Measurements from ENCODE around the gene CTNNBL1. TPM values are rescaled to one million over a fixed set of nuclear protein-coding genes. Genes with fewer than 3 reads are reported as not detected.
"Not testable (repeated sequence)": the region's sequence is repeated elsewhere in the genome, so short reads cannot be mapped to it uniquely, and the experiment has no call there.

The CTNNBL1 gene
- total and polyA plus RNA-seq, 2 experiments from 2014 or later = 25.3 to 53.7 TPM

DNA sequence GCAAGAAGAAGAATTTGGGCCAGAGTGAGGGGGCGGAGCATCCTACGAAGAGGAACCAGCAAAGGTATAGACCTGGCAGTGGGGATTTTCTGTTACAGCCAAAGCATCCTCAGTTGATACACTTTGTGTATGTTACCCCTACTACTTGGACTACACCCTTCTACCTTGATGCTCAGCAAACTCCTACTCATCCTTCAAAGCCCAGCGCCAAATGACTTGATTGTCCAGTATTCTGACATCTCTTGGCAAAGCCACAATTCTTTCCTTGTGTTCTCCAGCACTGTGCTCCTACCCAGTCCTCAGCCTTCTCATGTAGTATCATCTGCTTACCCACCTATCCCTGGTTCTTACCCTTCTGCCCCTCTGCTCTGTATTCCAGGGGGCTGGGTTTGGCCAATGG is 21.7 kb upstream of the CTNNBL1 start:
- H3K9me2 ChIP-seq (ENCODE audit: insufficient read depth) = no peaks in the 10 kb centered on the region
- no peak for DNase-seq
- H3K27ac ChIP-seq = no peak overlapping the region
- no peak overlapping the region for H2AFZ ChIP-seq
- H3K4me1 ChIP-seq (ENCODE audit: insufficient read depth) = 0 out of 2 replicates have a peak, but pooled peaks cover 5% of the 10 kb centered on the region
- no peaks in the 10 kb centered on the region for H3K79me2 ChIP-seq (ENCODE audit: insufficient read depth)
- no peak for TF ChIP-seq EZH2phosphoT487 (IDR thresholded peaks at IDR 0.05; ENCODE audit: insufficient read depth, low read depth)
- TF ChIP-seq EZH2 (IDR thresholded peaks at IDR 0.05; ENCODE audit: insufficient read depth, poor library complexity, severe bottlenecking) = no peak
- no peak overlapping the region for H3K4me3 ChIP-seq
- WGBS, 2 experiments (ENCODE audit: low coverage in 1 of 2, low lambda C conversion rate in 2 of 2, missing lambda C conversion rate in 2 of 2) = 93 to 97% methylated on average over 3 of the region's 3 CpGs
- no peak overlapping the region for H3K9ac ChIP-seq
- H3F3A ChIP-seq (ENCODE audit: insufficient read depth) = no peaks in the 10 kb centered on the region
- no peak overlapping the region for H3K4me2 ChIP-seq (ENCODE audit: unreplicated experiment)
- H3K9me3 ChIP-seq (ENCODE audit: low read depth) = no peaks in the 10 kb centered on the region
- in situ Hi-C loops (cut with MboI) = no loop called here
- H3K36me3 ChIP-seq (ENCODE audit: low read depth) = no peaks in the 10 kb centered on the region
- peaks cover 44% of the 10 kb centered on the region for H3K27me3 ChIP-seq (replicated peaks; ENCODE audit: insufficient read depth)
- H4K20me1 ChIP-seq (ENCODE audit: insufficient read depth) = no peaks in the 10 kb centered on the region

DNA sequence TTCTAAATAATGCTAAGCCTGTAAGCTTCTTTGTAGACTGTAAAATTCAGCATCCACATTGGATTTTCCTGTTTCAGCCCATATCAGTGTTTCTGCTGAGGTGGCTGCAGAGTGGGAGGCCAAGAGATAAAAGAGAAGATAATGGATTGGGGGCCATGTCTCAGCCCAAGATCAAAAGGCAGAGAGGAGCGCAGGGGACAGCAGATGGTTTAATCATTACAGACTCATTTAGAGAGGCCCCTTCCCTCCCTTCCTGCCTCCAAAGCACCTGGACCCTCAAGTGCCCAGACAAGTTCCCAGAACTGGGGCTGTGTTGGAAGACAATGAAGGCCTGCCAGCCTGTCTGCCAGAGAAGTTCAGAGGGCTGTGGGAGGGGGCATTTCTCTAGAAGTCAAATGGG is 20.4 kb upstream of the CTNNBL1 start:
- Histone ChIP-seq H3F3A (ENCODE audit: insufficient read depth) (no peaks in the 10 kb centered on the region), H3K9ac (no peak overlapping the region), H3K4me2 (ENCODE audit: unreplicated experiment) (no peak overlapping the region), H2AFZ (no peak overlapping the region), H3K27me3 (replicated peaks; ENCODE audit: insufficient read depth) (peaks cover 54% of the 10 kb centered on the region), H3K36me3 (ENCODE audit: low read depth) (no peaks in the 10 kb centered on the region), H3K4me3 (no peak overlapping the region), H3K4me1 (ENCODE audit: insufficient read depth) (0 out of 2 replicates have a peak, but pooled peaks cover 5% of the 10 kb centered on the region), H3K79me2 (ENCODE audit: insufficient read depth) (no peaks in the 10 kb centered on the region), H4K20me1 (ENCODE audit: insufficient read depth) (no peaks in the 10 kb centered on the region), H3K9me2 (ENCODE audit: insufficient read depth) (no peaks in the 10 kb centered on the region), H3K27ac (no peak overlapping the region), H3K9me3 (ENCODE audit: low read depth) (no peaks in the 10 kb centered on the region)
- in situ Hi-C loops (cut with MboI) = no loop called here
- 95 to 100% methylated on average over 1 of the region's 1 CpG for WGBS, 2 experiments (ENCODE audit: low coverage in 1 of 2, low lambda C conversion rate in 2 of 2, missing lambda C conversion rate in 2 of 2)
- TF ChIP-seq EZH2phosphoT487 (IDR thresholded peaks at IDR 0.05; ENCODE audit: insufficient read depth, low read depth) (no peak), EZH2 (IDR thresholded peaks at IDR 0.05; ENCODE audit: insufficient read depth, poor library complexity, severe bottlenecking) (no peak)
- no peak for DNase-seq

DNA sequence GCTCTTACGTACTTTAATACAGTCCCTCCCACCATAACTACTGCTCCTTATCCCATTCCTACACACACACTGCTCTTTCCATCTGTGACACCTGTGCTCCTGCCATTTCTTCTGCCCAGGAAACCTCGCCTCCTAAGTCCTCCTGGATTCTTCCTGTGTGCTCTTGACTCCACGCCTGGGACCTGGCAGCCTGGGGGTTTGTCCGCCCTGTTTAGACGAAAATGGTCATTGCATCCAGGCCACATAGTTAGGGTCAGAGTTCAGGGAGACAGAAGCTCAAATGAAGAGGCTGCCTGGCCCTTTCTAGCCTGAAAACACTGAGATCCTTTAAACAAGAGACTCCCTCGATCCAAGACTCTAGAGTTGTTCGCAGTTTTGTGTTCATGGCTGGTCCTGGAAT is 17.4 kb upstream of the CTNNBL1 start:
- no peaks in the 10 kb centered on the region for H3K36me3 ChIP-seq (ENCODE audit: low read depth)
- H3K27me3 ChIP-seq (replicated peaks; ENCODE audit: insufficient read depth) = peaks cover 30% of the 10 kb centered on the region
- H2AFZ ChIP-seq = no peak overlapping the region
- no peaks in the 10 kb centered on the region for H3K9me3 ChIP-seq (ENCODE audit: low read depth)
- no peaks in the 10 kb centered on the region for H4K20me1 ChIP-seq (ENCODE audit: insufficient read depth)
- H3K4me2 ChIP-seq (ENCODE audit: unreplicated experiment) = no peak overlapping the region
- no peaks in the 10 kb centered on the region for H3K9me2 ChIP-seq (ENCODE audit: insufficient read depth)
- 68 to 69% methylated on average over 7 of the region's 7 CpGs for WGBS, 2 experiments (ENCODE audit: low coverage in 1 of 2, low lambda C conversion rate in 2 of 2, missing lambda C conversion rate in 2 of 2)
- in situ Hi-C loops (cut with MboI) = no loop called here
- no peaks in the 10 kb centered on the region for H3F3A ChIP-seq (ENCODE audit: insufficient read depth)
- H3K4me3 ChIP-seq = no peak overlapping the region
- TF ChIP-seq EZH2 (IDR thresholded peaks at IDR 0.05; ENCODE audit: insufficient read depth, poor library complexity, severe bottlenecking) (no peak), EZH2phosphoT487 (IDR thresholded peaks at IDR 0.05; ENCODE audit: insufficient read depth, low read depth) (no peak)
- no peak for DNase-seq
- no peaks in the 10 kb centered on the region for H3K4me1 ChIP-seq (ENCODE audit: insufficient read depth)
- no peak overlapping the region for H3K27ac ChIP-seq
- H3K9ac ChIP-seq = no peak overlapping the region
- no peaks in the 10 kb centered on the region for H3K79me2 ChIP-seq (ENCODE audit: insufficient read depth)

DNA sequence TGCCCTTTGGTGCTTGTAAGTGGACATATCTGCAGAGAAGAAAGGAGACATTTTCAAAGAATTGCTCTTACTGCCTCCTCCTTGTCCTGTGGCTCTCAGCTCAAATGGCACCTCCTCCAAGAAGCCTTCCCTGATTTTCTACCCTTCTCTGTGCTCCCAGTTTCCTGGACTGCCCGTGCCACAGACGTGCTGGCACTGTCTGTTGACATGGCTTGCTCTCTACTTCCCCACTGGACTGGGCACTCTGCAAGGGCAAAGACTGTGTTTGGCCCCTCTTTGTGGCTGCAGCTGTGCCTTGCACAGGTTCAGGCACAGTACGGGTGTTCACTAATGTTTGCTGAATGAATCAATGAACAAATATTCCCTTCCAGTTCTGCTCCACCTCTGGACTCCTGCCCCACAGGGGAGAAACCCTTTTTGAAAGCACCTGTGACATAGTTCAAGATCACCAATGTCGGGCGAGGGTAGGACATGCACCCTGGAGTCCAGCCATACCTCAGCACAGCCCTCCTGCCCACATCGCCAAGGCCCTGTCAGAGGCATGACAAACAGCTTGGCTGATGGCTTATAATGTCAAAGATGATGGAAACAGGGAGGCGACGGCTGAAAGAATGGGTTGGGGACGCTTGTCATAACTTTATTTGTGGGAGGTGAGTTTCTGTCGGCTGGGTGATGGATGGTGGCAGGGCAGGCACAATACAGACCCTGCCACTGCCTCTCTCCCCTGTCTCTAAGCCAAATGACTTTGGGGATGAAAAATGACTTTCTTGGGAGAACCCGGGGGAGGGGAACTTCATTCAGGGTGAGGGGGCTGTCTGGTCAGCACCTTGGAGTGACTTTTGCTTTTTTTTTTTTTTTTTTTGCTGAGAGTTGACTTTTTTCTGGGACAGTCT is 15.6 kb upstream of the CTNNBL1 start:
- H3K79me2 ChIP-seq (ENCODE audit: insufficient read depth) = no peaks in the 10 kb centered on the region
- in situ Hi-C loops (cut with MboI) = no loop called here
- no peak for DNase-seq
- WGBS, 2 experiments (ENCODE audit: low coverage in 1 of 2, low lambda C conversion rate in 2 of 2, missing lambda C conversion rate in 2 of 2) = 55 to 57% methylated on average over 11 of the region's 11 CpGs
- no peaks in the 10 kb centered on the region for H3K36me3 ChIP-seq (ENCODE audit: low read depth)
- H3F3A ChIP-seq (ENCODE audit: insufficient read depth) = no peaks in the 10 kb centered on the region
- H3K9me2 ChIP-seq (ENCODE audit: insufficient read depth) = no peaks in the 10 kb centered on the region
- H3K9me3 ChIP-seq (ENCODE audit: low read depth) = no peaks in the 10 kb centered on the region
- peaks cover 27% of the 10 kb centered on the region for H3K27me3 ChIP-seq (replicated peaks; ENCODE audit: insufficient read depth)
- H2AFZ ChIP-seq = no peak overlapping the region
- no peak overlapping the region for H3K27ac ChIP-seq
- H3K4me2 ChIP-seq (ENCODE audit: unreplicated experiment) = no peak overlapping the region
- H3K4me1 ChIP-seq (ENCODE audit: insufficient read depth) = no peaks in the 10 kb centered on the region
- no peaks in the 10 kb centered on the region for H4K20me1 ChIP-seq (ENCODE audit: insufficient read depth)
- TF ChIP-seq EZH2 (IDR thresholded peaks at IDR 0.05; ENCODE audit: insufficient read depth, poor library complexity, severe bottlenecking) (no peak), EZH2phosphoT487 (IDR thresholded peaks at IDR 0.05; ENCODE audit: insufficient read depth, low read depth) (no peak)
- no peak overlapping the region for H3K4me3 ChIP-seq
- H3K9ac ChIP-seq = no peak overlapping the region

DNA sequence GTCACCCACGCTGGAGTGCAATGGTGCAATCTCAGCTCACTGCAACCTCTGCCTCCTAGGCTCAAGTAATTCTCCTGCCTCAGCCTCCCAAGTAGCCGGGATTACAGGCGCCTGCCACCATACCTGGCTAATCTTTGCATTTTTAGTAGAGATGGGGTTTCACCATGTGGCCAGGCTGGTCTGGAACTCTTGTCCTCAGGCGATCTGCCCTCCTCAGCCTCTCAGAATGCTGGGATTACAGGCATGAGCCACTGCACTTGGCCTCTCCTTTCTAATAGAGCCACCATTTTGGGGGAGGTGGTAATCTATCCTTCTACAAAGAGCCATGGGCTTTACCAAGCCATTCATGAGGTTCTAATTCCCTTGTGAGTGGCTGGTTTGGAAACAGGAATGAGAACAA is 14.1 kb upstream of the CTNNBL1 start:
- H3K27ac ChIP-seq; H2AFZ ChIP-seq; H3K4me2 ChIP-seq (ENCODE audit: unreplicated experiment); H3K79me2 ChIP-seq (ENCODE audit: insufficient read depth); H3K9me3 ChIP-seq (ENCODE audit: low read depth); H3K9ac ChIP-seq; H3K9me2 ChIP-seq (ENCODE audit: insufficient read depth); in situ Hi-C loops (cut with MboI); H3K4me3 ChIP-seq; H3K36me3 ChIP-seq (ENCODE audit: low read depth); H3K4me1 ChIP-seq (ENCODE audit: insufficient read depth); DNase-seq; H4K20me1 ChIP-seq (ENCODE audit: insufficient read depth); H3F3A ChIP-seq (ENCODE audit: insufficient read depth): not testable (repeated sequence)
- WGBS, 2 experiments (ENCODE audit: low coverage in 1 of 2, low lambda C conversion rate in 2 of 2, missing lambda C conversion rate in 2 of 2) = 53% methylated on average over 4 of the region's 4 CpGs
- H3K27me3 ChIP-seq (replicated peaks; ENCODE audit: insufficient read depth) = peaks cover 24% of the 10 kb centered on the region

Measured in GM23248 (cell line).